ENCODE data around the gene NUDT14.

- TF ChIP-seq CTCF (IDR thresholded peaks at IDR 0.05): no peak
- TF ChIP-seq POLR2AphosphoS5 (IDR thresholded peaks at IDR 0.05): no peak
Observed at GRCh38 chr14:105211086-105211757, 30.1 kb upstream of the NUDT14 start.

Measured in transverse colon (tissue), 4 donors.